ENCODE data around the gene CNTD1.
"Not testable (repeated sequence)": the region's sequence is repeated elsewhere in the genome, so short reads cannot be mapped to it uniquely, and the experiment has no call there.

The CNTD1 gene

DNA sequence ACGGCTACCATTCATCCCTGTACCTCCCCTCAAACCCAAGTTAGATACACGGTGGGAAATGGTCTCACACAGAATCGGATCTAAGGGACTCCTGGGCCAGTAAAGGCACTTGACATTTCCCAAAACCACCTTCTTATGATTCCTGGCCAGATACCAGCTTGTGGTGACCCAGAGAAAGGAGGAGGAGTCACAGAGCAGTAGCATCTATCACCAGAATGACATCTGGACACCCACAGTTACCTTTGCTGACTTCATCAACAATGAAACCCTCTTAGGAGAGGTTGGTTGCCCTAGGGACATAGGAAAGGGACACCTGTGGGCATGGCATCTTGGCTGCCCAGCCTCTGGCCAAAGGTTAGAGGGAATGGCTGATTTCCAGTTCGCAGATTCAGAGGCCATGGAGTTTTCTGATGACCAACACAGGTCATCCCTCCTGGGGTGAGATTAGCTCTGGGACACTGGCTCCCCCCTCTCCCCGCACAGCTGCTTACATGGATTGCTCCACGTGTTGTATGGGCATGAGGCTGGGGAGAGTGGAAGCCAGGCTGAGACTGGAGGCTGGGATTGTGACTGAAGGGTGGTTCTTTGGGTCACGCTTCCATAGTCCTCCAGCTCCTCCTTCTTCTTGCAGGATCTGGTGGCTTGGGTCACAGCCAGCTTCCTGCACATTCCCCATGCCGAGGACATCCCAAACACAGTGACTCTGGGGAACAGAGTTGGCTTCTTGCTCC is 51.0 kb downstream of the CNTD1 start:
- no peak overlapping the region for H3K4me3 ChIP-seq (ENCODE audit: low read depth, low read length)
- no peaks in the 10 kb centered on the region for H3K27me3 ChIP-seq (ENCODE audit: control insufficient read depth, insufficient read depth, low read length)
- no peaks in the 10 kb centered on the region for H3K4me1 ChIP-seq (ENCODE audit: control insufficient read depth, insufficient read depth, low read length)
- H3K9ac ChIP-seq (ENCODE audit: low read depth, low read length) = no peak overlapping the region
- no peak overlapping the region for H3K27ac ChIP-seq (ENCODE audit: low read depth, low read length)
- H3K36me3 ChIP-seq (ENCODE audit: control insufficient read depth, insufficient read depth, low read length) = peaks cover 13% of the 10 kb centered on the region
- H3K9me3 ChIP-seq (ENCODE audit: control insufficient read depth, insufficient read depth, low read length) = no peaks in the 10 kb centered on the region

GRCh38 chr17:42850954-42851353 is 52.3 kb downstream of the CNTD1 start, which contains the start of gene AOC3:
TSS of gene AOC3 (plus strand) at chr17:42851199. CDS start at chr17:42851344, 145 bp downstream.
- H3K9me3 ChIP-seq (ENCODE audit: control insufficient read depth, insufficient read depth, low read length) = no peaks in the 10 kb centered on the region
- no peaks in the 10 kb centered on the region for H3K27me3 ChIP-seq (ENCODE audit: control insufficient read depth, insufficient read depth, low read length)
- H3K4me3 ChIP-seq (ENCODE audit: low read depth, low read length) = no peak within 1 kb of the TSS

DNA sequence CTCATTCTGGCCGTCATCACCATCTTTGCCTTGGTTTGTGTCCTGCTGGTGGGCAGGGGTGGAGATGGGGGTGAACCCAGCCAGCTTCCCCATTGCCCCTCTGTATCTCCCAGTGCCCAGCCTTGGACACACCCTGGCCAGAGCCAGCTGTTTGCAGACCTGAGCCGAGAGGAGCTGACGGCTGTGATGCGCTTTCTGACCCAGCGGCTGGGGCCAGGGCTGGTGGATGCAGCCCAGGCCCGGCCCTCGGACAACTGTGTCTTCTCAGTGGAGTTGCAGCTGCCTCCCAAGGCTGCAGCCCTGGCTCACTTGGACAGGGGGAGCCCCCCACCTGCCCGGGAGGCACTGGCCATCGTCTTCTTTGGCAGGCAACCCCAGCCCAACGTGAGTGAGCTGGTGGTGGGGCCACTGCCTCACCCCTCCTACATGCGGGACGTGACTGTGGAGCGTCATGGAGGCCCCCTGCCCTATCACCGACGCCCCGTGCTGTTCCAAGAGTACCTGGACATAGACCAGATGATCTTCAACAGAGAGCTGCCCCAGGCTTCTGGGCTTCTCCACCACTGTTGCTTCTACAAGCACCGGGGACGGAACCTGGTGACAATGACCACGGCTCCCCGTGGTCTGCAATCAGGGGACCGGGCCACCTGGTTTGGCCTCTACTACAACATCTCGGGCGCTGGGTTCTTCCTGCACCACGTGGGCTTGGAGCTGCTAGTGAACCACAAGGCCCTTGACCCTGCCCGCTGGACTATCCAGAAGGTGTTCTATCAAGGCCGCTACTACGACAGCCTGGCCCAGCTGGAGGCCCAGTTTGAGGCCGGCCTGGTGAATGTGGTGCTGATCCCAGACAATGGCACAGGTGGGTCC is 52.9 kb downstream of the CNTD1 start:
- H3K9ac ChIP-seq (ENCODE audit: low read depth, low read length); H3K36me3 ChIP-seq (ENCODE audit: control insufficient read depth, insufficient read depth, low read length); H3K27ac ChIP-seq (ENCODE audit: low read depth, low read length); H3K4me3 ChIP-seq (ENCODE audit: low read depth, low read length); H3K9me3 ChIP-seq (ENCODE audit: control insufficient read depth, insufficient read depth, low read length); H3K27me3 ChIP-seq (ENCODE audit: control insufficient read depth, insufficient read depth, low read length); H3K4me1 ChIP-seq (ENCODE audit: control insufficient read depth, insufficient read depth, low read length): not testable (repeated sequence)

More at GRCh38 chr17:42850954-42851353, 52.3 kb downstream of the CNTD1 start, which contains the start of gene AOC3:
- H3K27ac ChIP-seq (ENCODE audit: low read depth, low read length) = no peak within 1 kb of the TSS
- no peaks in the 10 kb centered on the region for H3K4me1 ChIP-seq (ENCODE audit: control insufficient read depth, insufficient read depth, low read length)
- no peaks in the 10 kb centered on the region for H3K36me3 ChIP-seq (ENCODE audit: control insufficient read depth, insufficient read depth, low read length)
- H3K9ac ChIP-seq (ENCODE audit: low read depth, low read length) = no peak within 1 kb of the TSS

DNA sequence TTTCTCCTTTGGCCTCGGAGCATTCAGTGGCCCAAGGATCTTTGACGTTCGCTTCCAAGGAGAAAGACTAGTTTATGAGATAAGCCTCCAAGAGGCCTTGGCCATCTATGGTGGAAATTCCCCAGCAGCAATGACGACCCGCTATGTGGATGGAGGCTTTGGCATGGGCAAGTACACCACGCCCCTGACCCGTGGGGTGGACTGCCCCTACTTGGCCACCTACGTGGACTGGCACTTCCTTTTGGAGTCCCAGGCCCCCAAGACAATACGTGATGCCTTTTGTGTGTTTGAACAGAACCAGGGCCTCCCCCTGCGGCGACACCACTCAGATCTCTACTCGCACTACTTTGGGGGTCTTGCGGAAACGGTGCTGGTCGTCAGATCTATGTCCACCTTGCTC is 53.7 kb downstream of the CNTD1 start:
- no peak overlapping the region for H3K27ac ChIP-seq (ENCODE audit: low read depth, low read length)
- no peak overlapping the region for H3K4me3 ChIP-seq (ENCODE audit: low read depth, low read length)
- no peaks in the 10 kb centered on the region for H3K4me1 ChIP-seq (ENCODE audit: control insufficient read depth, insufficient read depth, low read length)
- no peaks in the 10 kb centered on the region for H3K36me3 ChIP-seq (ENCODE audit: control insufficient read depth, insufficient read depth, low read length)
- no peak overlapping the region for H3K9ac ChIP-seq (ENCODE audit: low read depth, low read length)
- H3K27me3 ChIP-seq (ENCODE audit: control insufficient read depth, insufficient read depth, low read length) = no peaks in the 10 kb centered on the region
- H3K9me3 ChIP-seq (ENCODE audit: control insufficient read depth, insufficient read depth, low read length) = no peaks in the 10 kb centered on the region

DNA sequence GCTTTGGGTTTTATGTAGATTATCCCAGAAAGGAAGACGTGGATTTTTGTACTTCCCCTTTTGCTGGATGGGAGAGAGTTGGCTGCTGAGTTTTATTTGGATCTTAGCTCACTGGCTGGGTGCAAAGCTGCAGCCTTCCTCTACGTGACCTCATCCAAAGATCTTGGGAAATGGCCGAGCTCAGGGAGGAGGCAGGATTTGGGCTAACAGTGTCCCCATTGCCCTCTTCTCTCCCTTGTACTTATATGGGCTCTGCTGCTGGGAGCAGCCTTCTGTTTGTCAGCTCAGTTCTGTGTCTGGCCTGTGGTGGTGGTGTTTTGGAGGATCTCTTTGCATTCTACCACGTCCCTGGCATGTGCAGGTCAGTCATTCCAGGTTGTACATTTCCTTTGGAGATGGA is 54.3 kb downstream of the CNTD1 start:
- H3K27ac ChIP-seq (ENCODE audit: low read depth, low read length) = no peak overlapping the region
- no peaks in the 10 kb centered on the region for H3K27me3 ChIP-seq (ENCODE audit: control insufficient read depth, insufficient read depth, low read length)
- no peaks in the 10 kb centered on the region for H3K4me1 ChIP-seq (ENCODE audit: control insufficient read depth, insufficient read depth, low read length)
- no peak overlapping the region for H3K9ac ChIP-seq (ENCODE audit: low read depth, low read length)
- no peaks in the 10 kb centered on the region for H3K36me3 ChIP-seq (ENCODE audit: control insufficient read depth, insufficient read depth, low read length)
- H3K4me3 ChIP-seq (ENCODE audit: low read depth, low read length) = no peak overlapping the region
- H3K9me3 ChIP-seq (ENCODE audit: control insufficient read depth, insufficient read depth, low read length) = no peaks in the 10 kb centered on the region

GRCh38 chr17:42853597-42853967 is 54.9 kb downstream of the CNTD1 start:
- Histone ChIP-seq H3K4me3 (ENCODE audit: low read depth, low read length) (no peak overlapping the region), H3K9ac (ENCODE audit: low read depth, low read length) (no peak overlapping the region), H3K27ac (ENCODE audit: low read depth, low read length) (no peak overlapping the region), H3K36me3 (ENCODE audit: control insufficient read depth, insufficient read depth, low read length) (no peaks in the 10 kb centered on the region), H3K4me1 (ENCODE audit: control insufficient read depth, insufficient read depth, low read length) (no peaks in the 10 kb centered on the region), H3K9me3 (ENCODE audit: control insufficient read depth, insufficient read depth, low read length) (no peaks in the 10 kb centered on the region), H3K27me3 (ENCODE audit: control insufficient read depth, insufficient read depth, low read length) (no peaks in the 10 kb centered on the region)

DNA sequence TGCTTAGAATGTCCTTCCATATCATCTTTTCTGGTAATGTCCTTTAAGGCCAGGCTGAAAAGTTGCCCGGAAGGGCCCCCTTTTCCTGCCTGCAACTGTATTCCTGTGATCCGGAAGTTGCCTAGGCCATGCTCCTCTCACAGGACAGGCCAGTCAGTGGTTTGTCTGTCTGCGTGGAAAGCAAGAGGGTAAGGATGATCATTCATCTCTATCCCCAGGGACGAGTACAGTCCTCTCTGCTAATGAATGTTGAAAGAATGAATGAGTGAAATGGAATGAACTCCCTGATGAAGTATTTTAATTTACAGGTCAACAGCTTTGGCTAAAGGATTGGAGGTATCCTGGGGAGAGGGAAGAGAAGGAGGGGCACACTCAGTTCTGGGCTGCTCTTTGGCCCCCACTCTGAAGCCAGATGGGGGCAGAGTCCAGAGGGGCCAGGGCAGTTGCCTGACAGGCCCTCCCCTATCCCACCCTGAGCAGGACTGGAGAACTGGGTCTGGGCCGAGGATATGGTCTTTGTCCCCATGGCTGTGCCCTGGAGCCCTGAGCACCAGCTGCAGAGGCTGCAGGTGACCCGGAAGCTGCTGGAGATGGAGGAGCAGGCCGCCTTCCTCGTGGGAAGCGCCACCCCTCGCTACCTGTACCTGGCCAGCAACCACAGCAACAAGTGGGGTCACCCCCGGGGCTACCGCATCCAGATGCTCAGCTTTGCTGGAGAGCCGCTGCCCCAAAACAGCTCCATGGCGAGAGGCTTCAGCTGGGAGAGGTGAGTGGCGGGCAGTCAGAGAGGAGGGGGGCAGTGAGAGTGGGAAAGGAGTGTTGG is 55.5 kb downstream of the CNTD1 start:
- Histone ChIP-seq H3K9me3 (ENCODE audit: control insufficient read depth, insufficient read depth, low read length) (no peaks in the 10 kb centered on the region), H3K4me1 (ENCODE audit: control insufficient read depth, insufficient read depth, low read length) (no peaks in the 10 kb centered on the region), H3K27ac (ENCODE audit: low read depth, low read length) (no peak overlapping the region), H3K4me3 (ENCODE audit: low read depth, low read length) (no peak overlapping the region), H3K9ac (ENCODE audit: low read depth, low read length) (no peak overlapping the region), H3K36me3 (ENCODE audit: control insufficient read depth, insufficient read depth, low read length) (no peaks in the 10 kb centered on the region), H3K27me3 (ENCODE audit: control insufficient read depth, insufficient read depth, low read length) (no peaks in the 10 kb centered on the region)

DNA sequence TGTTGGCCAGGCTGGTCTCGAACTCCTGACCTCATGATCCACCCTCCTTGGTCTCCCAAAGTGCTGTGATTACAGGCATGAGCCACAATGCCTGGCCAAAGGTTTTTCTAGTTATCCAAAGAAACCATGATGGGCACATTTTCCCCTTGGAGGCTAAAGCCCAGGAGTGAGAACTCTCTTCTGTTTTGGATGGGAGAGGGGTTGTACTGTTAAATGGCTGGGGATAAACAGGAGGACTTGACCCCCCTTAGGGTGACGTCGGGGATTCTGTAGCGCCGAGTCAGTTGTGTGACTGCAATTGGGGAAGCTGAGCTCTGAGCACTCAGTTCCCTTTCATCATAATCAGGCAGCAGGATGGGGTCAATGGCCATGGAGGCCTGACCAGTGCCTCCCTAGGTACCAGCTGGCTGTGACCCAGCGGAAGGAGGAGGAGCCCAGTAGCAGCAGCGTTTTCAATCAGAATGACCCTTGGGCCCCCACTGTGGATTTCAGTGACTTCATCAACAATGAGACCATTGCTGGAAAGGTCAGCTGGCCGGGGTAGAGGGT is 56.5 kb downstream of the CNTD1 start:
- no peaks in the 10 kb centered on the region for H3K9me3 ChIP-seq (ENCODE audit: control insufficient read depth, insufficient read depth, low read length)
- H3K9ac ChIP-seq (ENCODE audit: low read depth, low read length) = no peak overlapping the region

GRCh38 chr17:42856093-42856492 is 57.4 kb downstream of the CNTD1 start:
- not testable (repeated sequence) for H3K9ac ChIP-seq (ENCODE audit: low read depth, low read length); H3K9me3 ChIP-seq (ENCODE audit: control insufficient read depth, insufficient read depth, low read length); H3K4me3 ChIP-seq (ENCODE audit: low read depth, low read length); H3K36me3 ChIP-seq (ENCODE audit: control insufficient read depth, insufficient read depth, low read length); H3K27me3 ChIP-seq (ENCODE audit: control insufficient read depth, insufficient read depth, low read length); H3K4me1 ChIP-seq (ENCODE audit: control insufficient read depth, insufficient read depth, low read length); H3K27ac ChIP-seq (ENCODE audit: low read depth, low read length)

More for the DNA sequence above, 56.5 kb downstream of the CNTD1 start:
- Histone ChIP-seq H3K4me3 (ENCODE audit: low read depth, low read length) (no peak overlapping the region), H3K4me1 (ENCODE audit: control insufficient read depth, insufficient read depth, low read length) (no peaks in the 10 kb centered on the region), H3K27ac (ENCODE audit: low read depth, low read length) (no peak overlapping the region), H3K27me3 (ENCODE audit: control insufficient read depth, insufficient read depth, low read length) (no peaks in the 10 kb centered on the region), H3K36me3 (ENCODE audit: control insufficient read depth, insufficient read depth, low read length) (no peaks in the 10 kb centered on the region)

DNA sequence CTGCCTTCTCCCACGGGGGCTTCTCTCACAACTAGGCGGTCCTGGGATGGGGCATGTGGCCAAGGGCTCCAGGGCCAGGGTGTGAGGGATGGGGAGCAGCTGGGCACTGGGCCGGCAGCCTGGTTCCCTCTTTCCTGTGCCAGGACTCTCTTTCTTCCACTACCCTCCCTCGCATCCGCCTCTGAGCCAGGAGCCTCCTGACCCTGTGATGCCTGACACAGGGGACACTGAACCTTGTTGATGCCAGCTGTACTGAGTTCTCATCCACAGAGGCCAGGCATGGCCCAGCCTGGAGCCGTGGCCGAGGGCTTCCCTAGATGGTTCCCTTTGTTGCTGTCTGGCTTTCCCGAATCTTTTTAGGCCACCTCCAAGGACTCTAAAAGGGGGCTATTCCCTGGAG is 57.9 kb downstream of the CNTD1 start:
- not testable (repeated sequence) for H3K36me3 ChIP-seq (ENCODE audit: control insufficient read depth, insufficient read depth, low read length); H3K9me3 ChIP-seq (ENCODE audit: control insufficient read depth, insufficient read depth, low read length); H3K27me3 ChIP-seq (ENCODE audit: control insufficient read depth, insufficient read depth, low read length); H3K4me3 ChIP-seq (ENCODE audit: low read depth, low read length); H3K27ac ChIP-seq (ENCODE audit: low read depth, low read length); H3K9ac ChIP-seq (ENCODE audit: low read depth, low read length); H3K4me1 ChIP-seq (ENCODE audit: control insufficient read depth, insufficient read depth, low read length)
